T47D (cell line): Measurements from ENCODE around the gene TAF9.
"Not testable (repeated sequence)": the region's sequence is repeated elsewhere in the genome, so short reads cannot be mapped to it uniquely, and the experiment has no call there.

Experiments used
- DNase-seq, 2 experiments: peaks; one replicate each; pipeline versions ENCODE4 v3.0.0 to v3.0.0-alpha.2; 2011 to 2012; ENCODE audit warnings: low read depth in 1 of 2, low spot score in 1 of 2
- JUND ChIP-seq: IDR thresholded peaks from 2 replicates; pipeline ENCODE4 v1.6.1; 2012; ENCODE audit warnings: low read depth
- in situ Hi-C: cut with HindIII; loops from 2 replicates; pipeline ENCODE4 v1.10.0; 2016; ENCODE audit warnings: low sequenced_read_pairs, low pct_unique_long_range_greater_than_20kb

Gene TAF9

DNA sequence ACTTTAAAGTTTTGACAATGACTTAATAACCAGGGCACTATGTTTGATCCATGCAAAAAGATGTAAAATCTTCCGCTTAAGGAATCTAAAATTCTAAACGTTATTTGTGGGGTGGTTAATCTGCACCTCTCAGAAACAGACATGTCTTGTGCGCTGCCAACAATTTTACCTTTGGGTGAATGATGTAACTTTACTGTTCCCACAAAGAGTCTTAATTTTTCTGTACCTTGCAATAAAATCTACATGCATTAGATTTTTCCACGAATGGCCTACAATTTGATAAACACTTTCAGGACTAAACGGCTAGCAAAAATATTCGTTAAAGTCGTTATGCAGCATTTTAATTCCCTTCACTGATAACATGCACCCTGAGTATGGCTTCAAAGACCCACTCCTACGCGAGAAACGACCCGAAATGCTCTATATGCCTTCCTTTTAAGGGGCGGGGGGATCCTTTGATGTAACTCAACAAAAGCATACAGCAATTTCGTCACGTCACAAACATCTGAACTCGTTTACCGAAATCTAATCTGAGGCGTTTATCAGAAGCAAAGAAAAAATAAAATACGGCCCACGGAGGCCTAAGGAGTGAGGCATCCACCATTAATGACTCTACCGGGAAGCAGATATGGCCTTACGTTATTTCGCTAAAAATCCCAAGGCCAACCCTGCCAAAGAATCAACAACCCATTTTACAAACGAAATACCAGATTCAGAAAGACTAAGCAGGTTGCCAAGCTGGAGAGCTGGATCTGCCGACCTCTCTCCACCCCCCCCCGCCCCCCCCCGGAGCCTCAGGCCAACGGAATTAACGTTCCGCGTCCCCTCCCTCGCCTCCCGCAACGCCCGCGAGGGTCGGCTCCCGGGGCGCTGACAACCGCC lies 621 bp downstream of the TAF9 start:
- no peak for DNase-seq
- TF ChIP-seq JUND = no peak
- in situ Hi-C loops = no loop called here

GRCh38 chr5:69367697-69368279 lies 1.5 kb downstream of the TAF9 start:
- TF ChIP-seq JUND = no peak
- in situ Hi-C loops = no loop called here
- DNase-seq = no peak

DNA sequence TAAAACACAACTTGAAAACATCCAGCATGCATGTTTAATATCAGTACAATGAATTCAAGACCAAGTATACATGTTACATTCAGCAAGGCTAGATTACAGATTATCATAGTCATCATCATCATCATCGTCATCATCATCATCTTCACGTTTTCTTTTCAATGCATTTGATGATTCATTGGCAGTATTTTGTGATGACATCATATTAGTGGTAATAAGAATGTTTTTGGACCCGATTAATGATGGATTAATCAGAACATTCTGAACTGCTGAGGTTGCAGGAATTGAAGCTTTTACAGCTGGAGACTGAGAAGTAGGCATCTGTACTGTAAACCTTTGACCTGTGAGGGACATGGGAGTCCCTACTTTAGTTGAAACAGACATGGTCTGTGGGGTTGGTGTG lies 4.5 kb downstream of the TAF9 start:
- no peak for TF ChIP-seq JUND
- in situ Hi-C loops = no loop called here
- no peak for DNase-seq

- in situ Hi-C loops = no loop called here
- TF ChIP-seq JUND = no peak
- peak; percentile 15 to 64 for DNase-seq
These were observed 4.9 kb downstream of the TAF9 start for GRCh38 chr5:69364414-69364813.

GRCh38 chr5:69360442-69360841 lies 8.9 kb downstream of the TAF9 start:
- TF ChIP-seq JUND = no peak
- no peak for DNase-seq
- in situ Hi-C loops = no loop called here

GRCh38 chr5:69359699-69360098 lies 9.6 kb downstream of the TAF9 start:
- DNase-seq = no peak
- in situ Hi-C loops = no loop called here
- no peak for TF ChIP-seq JUND

- no peak for TF ChIP-seq JUND
- in situ Hi-C loops = no loop called here
- no peak for DNase-seq
These were observed 18.7 kb downstream of the TAF9 start for GRCh38 chr5:69350664-69351063.

DNA sequence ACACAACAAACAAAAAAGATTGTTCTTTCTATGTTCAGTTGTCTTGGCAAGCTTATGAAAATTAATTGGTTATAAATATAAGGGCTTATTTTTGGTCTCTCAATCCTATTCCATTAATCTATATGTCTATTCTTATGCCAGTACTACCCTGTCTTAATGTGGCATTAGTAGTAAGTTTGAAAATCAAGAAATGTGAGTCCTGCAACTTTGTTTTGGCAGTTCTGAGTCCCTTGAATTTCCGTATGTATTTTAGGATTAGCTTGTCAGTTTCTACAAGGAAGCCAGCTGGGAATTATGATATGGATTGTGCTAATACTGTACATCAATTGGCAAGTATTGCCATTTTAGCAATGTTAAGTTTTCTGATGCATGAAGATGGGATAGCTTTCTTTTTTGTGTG lies 26.2 kb downstream of the TAF9 start:
- in situ Hi-C loops = no loop called here
- DNase-seq = peak in 1 of 2 experiments; percentile 36
- no peak for TF ChIP-seq JUND

DNA sequence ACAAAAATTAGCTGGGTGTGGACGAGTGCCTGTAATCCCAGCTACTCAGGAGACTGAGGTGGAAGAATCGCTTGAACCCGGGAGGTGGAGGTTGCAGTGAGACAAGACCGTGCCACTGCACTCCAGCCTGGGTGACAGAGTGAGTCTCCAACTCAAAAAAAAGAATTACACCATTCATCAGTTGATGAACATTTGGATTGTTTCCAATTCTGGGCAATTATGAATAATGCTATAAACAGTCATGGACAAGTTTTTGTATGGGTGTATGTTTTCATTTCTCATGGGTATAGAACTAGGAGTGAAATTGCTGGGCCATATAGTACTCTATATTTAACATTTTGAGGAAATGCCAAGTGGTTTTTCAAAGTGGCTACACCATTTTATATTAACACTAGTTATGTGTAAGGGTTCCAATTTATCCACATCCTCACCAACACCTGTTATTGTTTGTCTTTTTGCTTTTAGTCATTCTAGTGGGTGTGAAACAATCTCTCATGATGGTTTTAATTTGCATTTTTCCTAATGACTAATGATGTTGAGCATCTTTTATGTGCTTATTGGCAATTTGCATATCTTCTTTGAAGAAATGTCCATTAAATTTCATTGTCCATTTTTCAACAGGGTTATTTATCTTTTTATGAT lies 27.7 kb downstream of the TAF9 start:
- DNase-seq = no peak
- no peak for TF ChIP-seq JUND
- in situ Hi-C loops = no loop called here

- in situ Hi-C loops = no loop called here
- DNase-seq = no peak
- TF ChIP-seq JUND = no peak
These were observed 33.9 kb downstream of the TAF9 start for GRCh38 chr5:69335341-69335935.

GRCh38 chr5:69334793-69335268 lies 34.5 kb downstream of the TAF9 start:
- DNase-seq = peak; percentile 40 to 87
- TF ChIP-seq JUND = no peak
- in situ Hi-C loops = no loop called here

GRCh38 chr5:69333668-69334315 lies 35.5 kb downstream of the TAF9 start:
- in situ Hi-C loops, DNase-seq: not testable (repeated sequence)
